ENCODE results near the gene ARHGAP6.

Gene ARHGAP6

GRCh38 chrX:11103751-11104150, 562.0 kb downstream of the ARHGAP6 start:
- TF ChIP-seq PPARA (CRISPR knock-in tag; IDR thresholded peaks at IDR 0.05; ENCODE audit: borderline replicate concordance) (no peak), RARB (CRISPR knock-in tag; IDR thresholded peaks at IDR 0.05) (no peak), ZNF70 (CRISPR knock-in tag; IDR thresholded peaks at IDR 0.05) (no peak), POU6F1 (CRISPR knock-in tag; IDR thresholded peaks at IDR 0.05; ENCODE audit: borderline replicate concordance, low read depth) (no peak), SNAI2 (CRISPR knock-in tag; IDR thresholded peaks at IDR 0.05) (no peak)
- no peak for ATAC-seq

- no peak for ATAC-seq
- TF ChIP-seq ZNF8 (CRISPR knock-in tag; IDR thresholded peaks at IDR 0.05) (no peak), CSDC2 (CRISPR knock-in tag; IDR thresholded peaks at IDR 0.05) (no peak), RARB (CRISPR knock-in tag; IDR thresholded peaks at IDR 0.05) (no peak), ZC3H10 (CRISPR knock-in tag; IDR thresholded peaks at IDR 0.05) (no peak), ZFP30 (CRISPR knock-in tag; IDR thresholded peaks at IDR 0.05) (no peak), OSR1 (CRISPR knock-in tag; IDR thresholded peaks at IDR 0.05) (no peak), PPARA (CRISPR knock-in tag; IDR thresholded peaks at IDR 0.05; ENCODE audit: borderline replicate concordance) (no peak), ISL1 (CRISPR knock-in tag; IDR thresholded peaks at IDR 0.05) (no peak), ZNF70 (CRISPR knock-in tag; IDR thresholded peaks at IDR 0.05) (no peak), CSRNP3 (CRISPR knock-in tag; IDR thresholded peaks at IDR 0.05) (no peak), TSHZ2 (CRISPR knock-in tag; IDR thresholded peaks at IDR 0.05) (no peak), ZFP3 (CRISPR knock-in tag; IDR thresholded peaks at IDR 0.05) (no peak), GLIS3 (CRISPR knock-in tag; IDR thresholded peaks at IDR 0.05) (no peak)
Observed at GRCh38 chrX:11103006-11103405, 562.7 kb downstream of the ARHGAP6 start.

GRCh38 chrX:11100281-11101035, 565.3 kb downstream of the ARHGAP6 start:
- peak; percentile 96 for ATAC-seq
- TF ChIP-seq TOX (CRISPR knock-in tag; IDR thresholded peaks at IDR 0.05; ENCODE audit: borderline replicate concordance) (no peak), GLIS3 (CRISPR knock-in tag; IDR thresholded peaks at IDR 0.05) (no peak), ISL1 (CRISPR knock-in tag; IDR thresholded peaks at IDR 0.05) (no peak), TSHZ2 (CRISPR knock-in tag; IDR thresholded peaks at IDR 0.05) (no peak), CSRNP3 (CRISPR knock-in tag; IDR thresholded peaks at IDR 0.05) (no peak), ZC3H10 (CRISPR knock-in tag; IDR thresholded peaks at IDR 0.05) (no peak), BACH2 (CRISPR knock-in tag; IDR thresholded peaks at IDR 0.05; ENCODE audit: borderline replicate concordance) (no peak), ZNF70 (CRISPR knock-in tag; IDR thresholded peaks at IDR 0.05) (no peak), TCF4 (CRISPR knock-in tag; IDR thresholded peaks at IDR 0.05; ENCODE audit: borderline replicate concordance) (no peak), ESRRG (CRISPR knock-in tag; IDR thresholded peaks at IDR 0.05) (no peak), ZNF8 (CRISPR knock-in tag; IDR thresholded peaks at IDR 0.05) (no peak)
